Suprapubic skin (tissue), 3 donors: ENCODE measurements around the gene BMERB1.

Experiments
- CTCF ChIP-seq, 2 donors: fragments of 200-600 bp in 1 of 2; fragments of 450-650 bp in 1 of 2; sonication (generic) in 1 of 2; IDR thresholded peaks; one replicate each; pipeline ENCODE4 v1.5.1; 2016 to 2019; ENCODE audit warnings: antibody characterized with exemption in 2 of 2, mild to moderate bottlenecking in 1 of 2, moderate library complexity in 1 of 2
- POLR2A ChIP-seq, 2 donors: fragments of 450-650 bp; IDR thresholded peaks; one replicate each; pipeline ENCODE4 v1.6.1; 2017; ENCODE audit warnings: antibody characterized with exemption in 2 of 2, mild to moderate bottlenecking in 2 of 2, moderate library complexity in 2 of 2

- no peak for TF ChIP-seq POLR2A (IDR thresholded peaks at IDR 0.05)
- TF ChIP-seq CTCF (IDR thresholded peaks at IDR 0.05), result no peak
Measured at GRCh38 chr16:15510992-15511391, 76.6 kb downstream of the BMERB1 start.
